C4-2B (cell line): ENCODE data around the gene PAX4.

Experiments
- CTCF ChIP-seq: fragments of 450-650 bp; conservative IDR thresholded peaks from 2 replicates; pipeline ENCODE4 v1.5.1; 2017; ENCODE audit warnings: mild to moderate bottlenecking
- ZFX ChIP-seq: fragments of 450-650 bp; IDR thresholded peaks from 2 replicates; pipeline ENCODE4 v1.6.1; 2017

- TF ChIP-seq CTCF = no peak
- TF ChIP-seq ZFX = no peak
Measured at GRCh38 chr7:127586346-127586745, 31.6 kb downstream of the PAX4 start.
